PC-9 (cell line): Measurements from ENCODE around the gene TLR4. TPM values are rescaled to one million over a fixed set of nuclear protein-coding genes. Genes with fewer than 3 reads are reported as not detected.
A peak's percentile ranks its signal among the peaks of the same experiment; 100 is the strongest.

Experiments used
- BruUV-seq: library from RNA; stranded (reverse); fragments of 400-500 nt; replicated peaks from 2 replicates; lab custom pipeline; 2021; lab: Mats Ljungman, UMichigan
- CTCF ChIA-PET: fragments of 300-600 bp; sonication (Branson Sonifier 250); formaldehyde crosslinking; loops from one replicate; lab custom pipeline; 2022; ENCODE audit warnings: antibody characterized with exemption; lab: Charles Lee
- POLR2A ChIA-PET: fragments of 300-600 bp; sonication (Branson Sonifier 250); formaldehyde crosslinking; loops from one replicate; lab custom pipeline; 2022; ENCODE audit warnings: antibody characterized with exemption; ENCODE audit not compliant: unreplicated experiment; lab: Charles Lee
- DNase-seq, 2 experiments: peaks; one replicate each; pipeline versions ENCODE4 v3.0.0 to v3.0.0-alpha.2; 2015 to 2022; ENCODE audit warnings: mixed read lengths in 1 of 2
- H2AFZ ChIP-seq: fragments of 200-600 bp; sonication (generic); 2 replicates; pipeline ENCODE4 v1.8.1; 2017; ENCODE audit warnings: antibody characterized with exemption
- H3F3A ChIP-seq: fragments of 200-600 bp; sonication (generic); 2 replicates; pipeline ENCODE4 v1.8.1; 2017; ENCODE audit warnings: antibody characterized with exemption, mild to moderate bottlenecking, low read depth; ENCODE audit not compliant: insufficient read depth
- H3K27ac ChIP-seq: fragments of 200-600 bp; sonication (generic); 2 replicates; pipeline ENCODE4 v1.6.1; 2016; ENCODE audit warnings: mixed run types
- H3K27me3 ChIP-seq: fragments of 200-600 bp; sonication (generic); 2 replicates; pipeline ENCODE4 v1.6.1; 2016; ENCODE audit warnings: low read depth, mixed run types; ENCODE audit not compliant: insufficient read depth
- H3K36me3 ChIP-seq: fragments of 200-600 bp; sonication (generic); 2 replicates; pipeline ENCODE4 v1.6.1; 2016; ENCODE audit warnings: low read depth, mixed run types
- H3K4me1 ChIP-seq: fragments of 200-600 bp; sonication (generic); replicated peaks from 2 replicates; pipeline ENCODE4 v1.6.1; 2016; ENCODE audit warnings: mixed run types; ENCODE audit not compliant: insufficient read depth
- H3K4me2 ChIP-seq: fragments of 200-600 bp; sonication (generic); 2 replicates; pipeline ENCODE4 v1.6.1; 2017; ENCODE audit warnings: mixed run types
- H3K4me3 ChIP-seq: fragments of 200-600 bp; sonication (generic); 2 replicates; pipeline ENCODE4 v1.6.1; 2016; ENCODE audit warnings: mixed run types
- H3K79me2 ChIP-seq: fragments of 200-600 bp; sonication (generic); 2 replicates; pipeline ENCODE4 v1.6.1; 2017; ENCODE audit warnings: low read depth, mixed run types
- H3K9me2 ChIP-seq: fragments of 200-600 bp; sonication (generic); 2 replicates; pipeline ENCODE4 v1.8.1; 2017; ENCODE audit warnings: mild to moderate bottlenecking; ENCODE audit not compliant: insufficient read depth
- H3K9me3 ChIP-seq: fragments of 200-600 bp; sonication (generic); 2 replicates; pipeline ENCODE4 v1.8.1; 2016; ENCODE audit warnings: low read depth; ENCODE audit not compliant: insufficient read depth
- H4K20me1 ChIP-seq: fragments of 200-600 bp; sonication (generic); 2 replicates; pipeline ENCODE4 v1.8.1; 2017; ENCODE audit not compliant: insufficient read depth
- EZH2 ChIP-seq: fragments of 200-600 bp; sonication (generic); IDR thresholded peaks from 2 replicates; pipeline ENCODE4 v1.8.0; 2017; ENCODE audit warnings: antibody characterized with exemption, low read depth
- intact Hi-C: fragments of 100-400 bp; cut with micrococcal nuclease; formaldehyde crosslinking; loops from one replicate; pipeline ENCODE4 v1.10.0; 2022; ENCODE audit not compliant: unreplicated experiment
- total RNA-seq: library from RNA; stranded (reverse); gene quantifications from 2 replicates; pipeline ENCODE4 v1.2.3, GENCODE V29; 2021
- TF ChIP-seq, protein P1 (sequence below): fragments of 200-600 bp; sonication (generic); conservative IDR thresholded peaks from 2 replicates; pipeline ENCODE4 v1.6.1; 2017; ENCODE audit warnings: mixed run types, antibody characterized with exemption, mild to moderate bottlenecking, moderate library complexity

TLR4 gene
- total RNA-seq, 1 experiment from 2014 or later = 0.55 TPM

DNA sequence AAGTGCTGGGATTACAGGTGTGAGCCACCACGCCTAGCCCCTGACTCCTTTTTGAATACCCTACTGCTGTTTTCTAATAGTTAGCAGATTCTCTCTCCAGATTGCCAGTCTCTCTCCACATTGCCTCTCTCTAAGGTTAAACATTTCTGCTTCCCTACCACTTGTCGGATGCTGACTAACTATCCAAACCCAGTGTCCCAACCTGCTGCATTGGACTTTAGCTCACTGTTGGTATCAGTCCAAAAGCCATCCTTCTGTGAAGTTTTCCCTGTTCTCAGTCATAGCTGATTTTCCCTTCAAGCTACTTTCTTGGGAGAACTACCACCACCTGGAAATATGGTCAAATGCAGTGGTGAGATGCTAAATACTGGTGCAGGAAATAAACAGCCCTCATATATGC lies 48.7 kb downstream of the TLR4 start:
- no peak overlapping the region for H3K27ac ChIP-seq
- H3F3A ChIP-seq = no peaks in the 10 kb centered on the region
- CTCF ChIA-PET = no interaction called here
- no peaks in the 10 kb centered on the region for H4K20me1 ChIP-seq
- H3K4me1 ChIP-seq = no peaks in the 10 kb centered on the region
- H3K79me2 ChIP-seq = no peaks in the 10 kb centered on the region
- TF ChIP-seq EZH2 = no peak
- TF ChIP-seq, protein P1, sequence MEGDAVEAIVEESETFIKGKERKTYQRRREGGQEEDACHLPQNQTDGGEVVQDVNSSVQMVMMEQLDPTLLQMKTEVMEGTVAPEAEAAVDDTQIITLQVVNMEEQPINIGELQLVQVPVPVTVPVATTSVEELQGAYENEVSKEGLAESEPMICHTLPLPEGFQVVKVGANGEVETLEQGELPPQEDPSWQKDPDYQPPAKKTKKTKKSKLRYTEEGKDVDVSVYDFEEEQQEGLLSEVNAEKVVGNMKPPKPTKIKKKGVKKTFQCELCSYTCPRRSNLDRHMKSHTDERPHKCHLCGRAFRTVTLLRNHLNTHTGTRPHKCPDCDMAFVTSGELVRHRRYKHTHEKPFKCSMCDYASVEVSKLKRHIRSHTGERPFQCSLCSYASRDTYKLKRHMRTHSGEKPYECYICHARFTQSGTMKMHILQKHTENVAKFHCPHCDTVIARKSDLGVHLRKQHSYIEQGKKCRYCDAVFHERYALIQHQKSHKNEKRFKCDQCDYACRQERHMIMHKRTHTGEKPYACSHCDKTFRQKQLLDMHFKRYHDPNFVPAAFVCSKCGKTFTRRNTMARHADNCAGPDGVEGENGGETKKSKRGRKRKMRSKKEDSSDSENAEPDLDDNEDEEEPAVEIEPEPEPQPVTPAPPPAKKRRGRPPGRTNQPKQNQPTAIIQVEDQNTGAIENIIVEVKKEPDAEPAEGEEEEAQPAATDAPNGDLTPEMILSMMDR = no peak
- H3K9me2 ChIP-seq = no peaks in the 10 kb centered on the region
- H3K9me3 ChIP-seq = no peaks in the 10 kb centered on the region
- BruUV-seq = no TSS peak
- no peak for DNase-seq
- no peaks in the 10 kb centered on the region for H3K36me3 ChIP-seq
- H2AFZ ChIP-seq = no peak overlapping the region
- no peak overlapping the region for H3K4me2 ChIP-seq
- H3K4me3 ChIP-seq = no peak overlapping the region
- intact Hi-C loops = no loop called here
- H3K27me3 ChIP-seq = peaks cover 2% of the 10 kb centered on the region; the same call in 1 of the 2 replicates
- POLR2A ChIA-PET = no interaction called here

DNA sequence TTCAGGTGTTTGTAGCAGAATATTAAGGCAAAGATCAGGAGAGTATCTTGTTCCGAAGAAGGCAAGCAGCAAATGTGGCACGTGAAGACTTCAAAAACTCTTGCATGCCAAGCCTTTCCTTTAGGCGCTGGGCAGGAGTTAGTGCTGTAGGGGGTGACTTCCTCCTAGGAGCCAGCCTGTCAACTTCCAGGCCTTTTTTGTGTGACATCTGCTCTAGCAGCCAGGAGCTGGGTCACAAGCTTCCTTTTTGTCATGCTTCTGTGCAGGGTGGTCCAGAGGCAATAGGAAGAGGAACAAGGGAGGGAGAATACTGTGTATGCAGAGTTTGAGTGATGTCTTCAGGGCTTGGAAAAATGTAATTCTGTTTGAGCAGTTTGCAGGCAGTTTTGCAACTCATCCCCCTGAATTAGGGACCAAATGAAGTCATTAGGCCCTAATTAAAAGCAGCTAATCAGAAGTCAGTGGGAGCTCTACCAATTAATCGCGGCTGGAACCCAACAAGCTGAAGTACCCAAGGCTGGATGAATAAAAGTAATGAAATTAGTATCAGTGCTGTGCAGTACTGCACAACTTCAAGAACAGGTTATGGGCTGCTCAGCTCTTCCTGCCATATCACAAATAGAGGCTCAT lies 53.5 kb downstream of the TLR4 start:
- Histone ChIP-seq H2AFZ (no peak overlapping the region), H4K20me1 (no peaks in the 10 kb centered on the region), H3K4me2 (no peak overlapping the region), H3K9me3 (no peaks in the 10 kb centered on the region), H3F3A (no peaks in the 10 kb centered on the region), H3K36me3 (no peaks in the 10 kb centered on the region), H3K27me3 (no peaks in the 10 kb centered on the region), H3K27ac (no peak overlapping the region), H3K9me2 (no peaks in the 10 kb centered on the region), H3K4me3 (no peak overlapping the region), H3K4me1 (no peaks in the 10 kb centered on the region; the same call in 1 of the 2 replicates), H3K79me2 (no peaks in the 10 kb centered on the region)
- BruUV-seq = no TSS peak
- no peak for DNase-seq
- ChIA-PET CTCF (no interaction called here), POLR2A (no interaction called here)
- TF ChIP-seq EZH2 = no peak
- intact Hi-C loops = no loop called here

DNA sequence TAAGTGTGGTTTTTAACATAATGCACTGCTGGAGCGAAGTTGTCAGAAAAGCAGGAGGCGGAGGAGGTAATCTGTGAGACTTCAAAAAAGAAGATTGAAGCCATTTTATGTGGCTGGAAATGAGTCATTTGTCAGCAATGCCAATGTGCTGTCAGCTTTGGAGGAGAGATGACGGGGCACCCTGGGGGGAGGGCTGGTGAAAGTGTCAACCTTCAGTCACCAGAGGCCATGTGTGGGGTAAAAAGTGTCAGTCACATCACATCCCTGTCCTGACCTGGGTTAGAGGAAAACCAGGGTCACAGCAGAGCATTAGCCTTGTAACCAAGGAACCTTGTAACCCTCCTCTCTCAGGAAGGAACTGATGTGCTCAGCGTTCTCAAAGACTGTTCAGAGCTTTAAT lies 59.1 kb downstream of the TLR4 start:
- no peak for DNase-seq
- POLR2A ChIA-PET = no interaction called here

DNA sequence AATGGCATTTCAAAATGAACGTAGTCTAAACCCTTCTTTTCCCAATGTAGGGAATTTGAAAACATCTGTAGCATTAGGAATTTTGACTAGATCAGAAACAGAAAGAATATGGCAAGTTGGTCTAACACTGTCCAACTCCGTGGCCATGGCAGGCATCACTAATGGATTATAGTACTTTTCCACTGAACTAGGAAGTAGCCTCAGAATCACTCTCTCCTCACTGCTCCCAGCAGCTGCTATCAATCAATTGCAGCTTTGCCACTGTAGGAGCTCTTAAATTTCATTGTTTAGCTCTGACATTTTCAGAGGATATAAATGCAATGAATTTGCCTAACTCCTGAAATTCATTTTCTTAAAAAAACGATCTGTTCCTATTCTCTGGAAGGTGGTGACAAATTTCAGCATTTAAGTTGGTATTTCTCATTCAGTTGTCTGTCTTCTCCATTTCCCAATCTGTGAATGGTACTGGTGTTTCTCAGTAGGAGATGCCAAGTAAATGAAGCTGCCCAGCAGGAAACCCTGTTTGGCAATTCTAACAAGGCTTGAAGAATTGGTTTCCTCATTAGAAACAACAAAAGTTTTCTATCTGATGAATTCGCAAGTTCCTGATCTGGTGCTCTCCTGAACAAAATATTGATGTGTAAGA lies 64.7 kb downstream of the TLR4 start:
- Histone ChIP-seq H3K9me3 (no peaks in the 10 kb centered on the region; the same call in 1 of the 2 replicates), H3K4me1 (no peaks in the 10 kb centered on the region), H3K36me3 (no peaks in the 10 kb centered on the region), H3K4me3 (no peak overlapping the region), H4K20me1 (no peaks in the 10 kb centered on the region), H3K27me3 (no peaks in the 10 kb centered on the region), H3F3A (no peaks in the 10 kb centered on the region), H3K27ac (no peak overlapping the region), H2AFZ (no peak overlapping the region), H3K9me2 (no peaks in the 10 kb centered on the region), H3K79me2 (no peaks in the 10 kb centered on the region), H3K4me2 (no peak overlapping the region)
- DNase-seq = no peak
- ChIA-PET POLR2A (no interaction called here), CTCF (no interaction called here)
- TF ChIP-seq EZH2 = no peak
- TF ChIP-seq, protein P1 = no peak
- BruUV-seq = no TSS peak
- intact Hi-C loops = no loop called here

More for the DNA sequence above, 59.1 kb downstream of the TLR4 start:
- intact Hi-C loops = no loop called here
- Histone ChIP-seq H3K4me2 (peak overlapping the region; percentile 4; the same call in 1 of the 2 replicates), H3K9me3 (no peaks in the 10 kb centered on the region), H2AFZ (no peak overlapping the region), H3K36me3 (no peaks in the 10 kb centered on the region), H3K4me1 (peaks cover 11% of the 10 kb centered on the region), H3K27ac (no peak overlapping the region), H4K20me1 (no peaks in the 10 kb centered on the region), H3K27me3 (no peaks in the 10 kb centered on the region), H3K9me2 (no peaks in the 10 kb centered on the region), H3K79me2 (no peaks in the 10 kb centered on the region), H3K4me3 (no peak overlapping the region), H3F3A (no peaks in the 10 kb centered on the region)
- CTCF ChIA-PET = no interaction called here
- no TSS peak for BruUV-seq
- no peak for TF ChIP-seq EZH2
